Measurements from ENCODE around the gene TFPI. TPM values are rescaled to one million over a fixed set of nuclear protein-coding genes. Genes with fewer than 3 reads are reported as not detected.

Gene TFPI
- total and polyA plus RNA-seq, 2 of the 8 experiments (the other 6 are each of a cell fraction or from before 2014, with no cell fraction given): 2.0 to 7.1 TPM

GRCh38 chr2:187520121-187520624 is 34.1 kb downstream of the TFPI start (continued):
- no peak for TF ChIP-seq HDAC6 (IDR thresholded peaks at IDR 0.05; ENCODE audit: low read depth, low read length)
